Keratinocyte (primary cell): ENCODE results near the gene PRSS1.

ENCODE experiments used
- EZH2 ChIP-seq: IDR thresholded peaks from one replicate; pipeline ENCODE4 v1.6.1; 2012; ENCODE audit warnings: inconsistent platforms, mild to moderate bottlenecking, low read length, moderate library complexity
- TF ChIP-seq, protein P1 (sequence below), 3 experiments: IDR thresholded peaks in 1 of 3; conservative IDR thresholded peaks in 1 of 3; optimal IDR thresholded peaks in 1 of 3; 2 replicates in 2 of 3; 3 replicates in 1 of 3; pipeline versions ENCODE3 to v1.5.1; 2011; ENCODE audit warnings: low read length in 3 of 3, mild to moderate bottlenecking in 3 of 3, moderate library complexity in 2 of 3, control low read depth in 1 of 3, inconsistent platforms in 1 of 3; ENCODE audit not compliant: insufficient read depth in 2 of 3; ENCODE audit errors: extremely low read depth in 1 of 3

DNA sequence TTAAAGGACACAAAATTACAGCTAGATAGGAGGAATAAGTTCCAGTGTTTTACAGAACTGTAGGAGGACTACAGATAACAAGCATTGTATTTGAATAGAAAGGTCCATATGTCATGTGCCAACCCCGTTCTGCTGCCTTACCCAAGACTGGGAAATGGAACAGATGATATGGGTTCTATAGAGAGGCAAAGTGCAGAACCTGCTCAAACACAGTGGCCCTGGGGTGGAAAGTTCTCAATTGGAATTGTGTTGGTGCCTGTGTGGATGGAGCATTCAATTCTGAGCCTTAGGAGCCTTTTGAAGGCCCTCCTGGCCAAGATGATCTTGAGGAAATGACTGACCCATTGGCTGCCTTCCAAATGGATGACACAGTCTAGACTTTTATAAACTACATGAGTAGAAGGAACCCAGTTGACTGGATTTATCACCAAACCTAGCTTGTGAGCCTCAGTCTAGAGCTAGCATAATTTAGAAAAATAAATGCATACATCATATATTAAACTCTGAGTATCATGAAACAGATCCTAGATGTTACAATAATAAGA lies 4.1 kb upstream of the PRSS1 start:
- TF ChIP-seq, protein P1, sequence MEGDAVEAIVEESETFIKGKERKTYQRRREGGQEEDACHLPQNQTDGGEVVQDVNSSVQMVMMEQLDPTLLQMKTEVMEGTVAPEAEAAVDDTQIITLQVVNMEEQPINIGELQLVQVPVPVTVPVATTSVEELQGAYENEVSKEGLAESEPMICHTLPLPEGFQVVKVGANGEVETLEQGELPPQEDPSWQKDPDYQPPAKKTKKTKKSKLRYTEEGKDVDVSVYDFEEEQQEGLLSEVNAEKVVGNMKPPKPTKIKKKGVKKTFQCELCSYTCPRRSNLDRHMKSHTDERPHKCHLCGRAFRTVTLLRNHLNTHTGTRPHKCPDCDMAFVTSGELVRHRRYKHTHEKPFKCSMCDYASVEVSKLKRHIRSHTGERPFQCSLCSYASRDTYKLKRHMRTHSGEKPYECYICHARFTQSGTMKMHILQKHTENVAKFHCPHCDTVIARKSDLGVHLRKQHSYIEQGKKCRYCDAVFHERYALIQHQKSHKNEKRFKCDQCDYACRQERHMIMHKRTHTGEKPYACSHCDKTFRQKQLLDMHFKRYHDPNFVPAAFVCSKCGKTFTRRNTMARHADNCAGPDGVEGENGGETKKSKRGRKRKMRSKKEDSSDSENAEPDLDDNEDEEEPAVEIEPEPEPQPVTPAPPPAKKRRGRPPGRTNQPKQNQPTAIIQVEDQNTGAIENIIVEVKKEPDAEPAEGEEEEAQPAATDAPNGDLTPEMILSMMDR (optimal IDR thresholded peaks at IDR 0.05 in 1 of 3, IDR thresholded peaks at IDR 0.05 in 1 of 3, conservative IDR thresholded peaks at IDR 0.05 in 1 of 3; ENCODE audit: extremely low read depth in 1 of 3, insufficient read depth in 2 of 3, low read length in 3 of 3) = no peak
- no peak for TF ChIP-seq EZH2
